Measurements from ENCODE around the gene NDUFAF2.

NDUFAF2 gene

DNA sequence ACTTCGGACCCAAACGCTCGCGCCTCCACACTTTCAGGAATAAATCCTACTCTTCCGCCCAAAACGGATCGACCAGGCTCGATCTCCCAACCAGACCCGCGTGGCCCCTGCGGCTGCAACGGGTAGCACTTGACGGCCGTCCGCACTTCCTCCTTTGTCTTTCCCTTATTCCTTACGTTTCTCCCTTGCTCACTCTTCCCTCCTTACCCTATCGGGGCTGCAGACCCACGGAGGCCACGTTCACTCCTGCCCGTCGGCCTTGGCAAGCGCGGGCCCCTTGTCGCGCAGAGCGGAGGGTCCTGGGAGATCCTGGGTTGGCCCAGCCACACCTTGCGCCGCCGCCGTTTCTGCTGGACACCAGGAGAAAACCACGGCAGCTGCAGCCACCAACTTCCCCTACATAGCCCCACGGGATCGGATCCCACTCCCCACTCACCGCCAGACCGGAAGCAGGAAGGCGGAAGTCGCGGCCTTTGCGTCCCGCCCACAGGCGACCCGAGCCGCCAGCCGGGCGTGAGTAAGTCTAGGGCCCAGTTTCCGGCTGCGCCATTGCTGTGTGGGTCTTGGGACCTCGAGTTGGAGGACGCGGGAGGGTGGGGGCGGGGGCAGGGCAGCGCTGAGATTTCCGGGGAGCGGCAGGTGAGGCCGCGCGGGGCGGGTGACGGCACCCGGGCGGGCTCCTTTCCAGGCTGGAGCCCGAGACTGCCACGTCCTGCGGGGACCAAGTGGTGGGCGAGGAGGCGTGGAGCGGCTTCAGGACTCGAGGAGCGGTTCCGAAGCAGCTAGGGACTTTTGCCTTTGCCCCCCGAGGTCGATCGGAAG is 217.2 kb downstream of the NDUFAF2 start, which contains the start of gene SMIM15 (continued):
- TF ChIP-seq, protein P1, sequence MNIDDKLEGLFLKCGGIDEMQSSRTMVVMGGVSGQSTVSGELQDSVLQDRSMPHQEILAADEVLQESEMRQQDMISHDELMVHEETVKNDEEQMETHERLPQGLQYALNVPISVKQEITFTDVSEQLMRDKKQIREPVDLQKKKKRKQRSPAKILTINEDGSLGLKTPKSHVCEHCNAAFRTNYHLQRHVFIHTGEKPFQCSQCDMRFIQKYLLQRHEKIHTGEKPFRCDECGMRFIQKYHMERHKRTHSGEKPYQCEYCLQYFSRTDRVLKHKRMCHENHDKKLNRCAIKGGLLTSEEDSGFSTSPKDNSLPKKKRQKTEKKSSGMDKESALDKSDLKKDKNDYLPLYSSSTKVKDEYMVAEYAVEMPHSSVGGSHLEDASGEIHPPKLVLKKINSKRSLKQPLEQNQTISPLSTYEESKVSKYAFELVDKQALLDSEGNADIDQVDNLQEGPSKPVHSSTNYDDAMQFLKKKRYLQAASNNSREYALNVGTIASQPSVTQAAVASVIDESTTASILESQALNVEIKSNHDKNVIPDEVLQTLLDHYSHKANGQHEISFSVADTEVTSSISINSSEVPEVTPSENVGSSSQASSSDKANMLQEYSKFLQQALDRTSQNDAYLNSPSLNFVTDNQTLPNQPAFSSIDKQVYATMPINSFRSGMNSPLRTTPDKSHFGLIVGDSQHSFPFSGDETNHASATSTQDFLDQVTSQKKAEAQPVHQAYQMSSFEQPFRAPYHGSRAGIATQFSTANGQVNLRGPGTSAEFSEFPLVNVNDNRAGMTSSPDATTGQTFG (tag by site-specific recombination; IDR thresholded peaks at IDR 0.05; ENCODE audit: borderline replicate concordance) = no peak
- TF ChIP-seq ZFP3 (tag by site-specific recombination; IDR thresholded peaks at IDR 0.05; ENCODE audit: low read depth) (no peak), ZNF202 (tag by site-specific recombination; IDR thresholded peaks at IDR 0.05; ENCODE audit: borderline replicate concordance) (no peak), ZNF302 (tag by site-specific recombination; IDR thresholded peaks at IDR 0.05; ENCODE audit: low read depth) (no peak), ZNF341 (tag by site-specific recombination; IDR thresholded peaks at IDR 0.05; ENCODE audit: low read depth) (0 out of 2 replicates have a peak, but pooled peaks have one; percentile 13), GLI4 (tag by site-specific recombination; IDR thresholded peaks at IDR 0.05) (peak; percentile 40; the same call in 1 of the 2 replicates), GLIS2 (tag by site-specific recombination; IDR thresholded peaks at IDR 0.05) (peak; percentile 70), ZBTB1 (tag by site-specific recombination; IDR thresholded peaks at IDR 0.05) (no peak), ZNF560 (tag by site-specific recombination; IDR thresholded peaks at IDR 0.05; ENCODE audit: borderline replicate concordance) (no peak), ZNF138 (tag by site-specific recombination; IDR thresholded peaks at IDR 0.05; ENCODE audit: borderline replicate concordance) (no peak), ZNF169 (tag by site-specific recombination; IDR thresholded peaks at IDR 0.05) (no peak), ZNF133 (tag by site-specific recombination; IDR thresholded peaks at IDR 0.05) (no peak), RBAK (tag by site-specific recombination; IDR thresholded peaks at IDR 0.05) (no peak), ZBTB7A (tag by site-specific recombination; IDR thresholded peaks at IDR 0.05; ENCODE audit: low read depth) (peak; percentile 72; the same call in 1 of the 2 replicates), KLF1 (tag by site-specific recombination; IDR thresholded peaks at IDR 0.05) (peak; percentile 33), KLF8 (tag by site-specific recombination; IDR thresholded peaks at IDR 0.05) (peak; percentile 75; the same call in 1 of the 2 replicates), ZNF48 (tag by site-specific recombination; IDR thresholded peaks at IDR 0.05) (no peak), ZNF707 (tag by site-specific recombination; IDR thresholded peaks at IDR 0.05) (no peak), ZNF747 (tag by site-specific recombination; IDR thresholded peaks at IDR 0.05) (no peak), ZNF121 (tag by site-specific recombination; IDR thresholded peaks at IDR 0.05) (no peak), ZNF24 (tag by site-specific recombination; IDR thresholded peaks at IDR 0.05) (no peak), ZNF529 (tag by site-specific recombination; IDR thresholded peaks at IDR 0.05; ENCODE audit: insufficient replicate concordance) (no peak), ZNF211 (tag by site-specific recombination; IDR thresholded peaks at IDR 0.05; ENCODE audit: low read depth) (no peak), ZNF274 (IDR thresholded peaks at IDR 0.05; ENCODE audit: low read length) (no peak), ZNF274 (tag by site-specific recombination; IDR thresholded peaks at IDR 0.05; ENCODE audit: borderline replicate concordance) (no peak), ZNF544 (tag by site-specific recombination; IDR thresholded peaks at IDR 0.05) (no peak), KLF10 (tag by site-specific recombination; IDR thresholded peaks at IDR 0.05) (no peak), ZNF555 (tag by site-specific recombination; conservative IDR thresholded peaks at IDR 0.05) (no peak), ZIC2 (tag by site-specific recombination; IDR thresholded peaks at IDR 0.05) (no peak), ZNF311 (tag by site-specific recombination; IDR thresholded peaks at IDR 0.05; ENCODE audit: borderline replicate concordance) (no peak)
- TF ChIP-seq, protein P2, sequence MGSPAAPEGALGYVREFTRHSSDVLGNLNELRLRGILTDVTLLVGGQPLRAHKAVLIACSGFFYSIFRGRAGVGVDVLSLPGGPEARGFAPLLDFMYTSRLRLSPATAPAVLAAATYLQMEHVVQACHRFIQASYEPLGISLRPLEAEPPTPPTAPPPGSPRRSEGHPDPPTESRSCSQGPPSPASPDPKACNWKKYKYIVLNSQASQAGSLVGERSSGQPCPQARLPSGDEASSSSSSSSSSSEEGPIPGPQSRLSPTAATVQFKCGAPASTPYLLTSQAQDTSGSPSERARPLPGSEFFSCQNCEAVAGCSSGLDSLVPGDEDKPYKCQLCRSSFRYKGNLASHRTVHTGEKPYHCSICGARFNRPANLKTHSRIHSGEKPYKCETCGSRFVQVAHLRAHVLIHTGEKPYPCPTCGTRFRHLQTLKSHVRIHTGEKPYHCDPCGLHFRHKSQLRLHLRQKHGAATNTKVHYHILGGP (tag by site-specific recombination; IDR thresholded peaks at IDR 0.05) = no peak
- TF ChIP-seq, protein P3, sequence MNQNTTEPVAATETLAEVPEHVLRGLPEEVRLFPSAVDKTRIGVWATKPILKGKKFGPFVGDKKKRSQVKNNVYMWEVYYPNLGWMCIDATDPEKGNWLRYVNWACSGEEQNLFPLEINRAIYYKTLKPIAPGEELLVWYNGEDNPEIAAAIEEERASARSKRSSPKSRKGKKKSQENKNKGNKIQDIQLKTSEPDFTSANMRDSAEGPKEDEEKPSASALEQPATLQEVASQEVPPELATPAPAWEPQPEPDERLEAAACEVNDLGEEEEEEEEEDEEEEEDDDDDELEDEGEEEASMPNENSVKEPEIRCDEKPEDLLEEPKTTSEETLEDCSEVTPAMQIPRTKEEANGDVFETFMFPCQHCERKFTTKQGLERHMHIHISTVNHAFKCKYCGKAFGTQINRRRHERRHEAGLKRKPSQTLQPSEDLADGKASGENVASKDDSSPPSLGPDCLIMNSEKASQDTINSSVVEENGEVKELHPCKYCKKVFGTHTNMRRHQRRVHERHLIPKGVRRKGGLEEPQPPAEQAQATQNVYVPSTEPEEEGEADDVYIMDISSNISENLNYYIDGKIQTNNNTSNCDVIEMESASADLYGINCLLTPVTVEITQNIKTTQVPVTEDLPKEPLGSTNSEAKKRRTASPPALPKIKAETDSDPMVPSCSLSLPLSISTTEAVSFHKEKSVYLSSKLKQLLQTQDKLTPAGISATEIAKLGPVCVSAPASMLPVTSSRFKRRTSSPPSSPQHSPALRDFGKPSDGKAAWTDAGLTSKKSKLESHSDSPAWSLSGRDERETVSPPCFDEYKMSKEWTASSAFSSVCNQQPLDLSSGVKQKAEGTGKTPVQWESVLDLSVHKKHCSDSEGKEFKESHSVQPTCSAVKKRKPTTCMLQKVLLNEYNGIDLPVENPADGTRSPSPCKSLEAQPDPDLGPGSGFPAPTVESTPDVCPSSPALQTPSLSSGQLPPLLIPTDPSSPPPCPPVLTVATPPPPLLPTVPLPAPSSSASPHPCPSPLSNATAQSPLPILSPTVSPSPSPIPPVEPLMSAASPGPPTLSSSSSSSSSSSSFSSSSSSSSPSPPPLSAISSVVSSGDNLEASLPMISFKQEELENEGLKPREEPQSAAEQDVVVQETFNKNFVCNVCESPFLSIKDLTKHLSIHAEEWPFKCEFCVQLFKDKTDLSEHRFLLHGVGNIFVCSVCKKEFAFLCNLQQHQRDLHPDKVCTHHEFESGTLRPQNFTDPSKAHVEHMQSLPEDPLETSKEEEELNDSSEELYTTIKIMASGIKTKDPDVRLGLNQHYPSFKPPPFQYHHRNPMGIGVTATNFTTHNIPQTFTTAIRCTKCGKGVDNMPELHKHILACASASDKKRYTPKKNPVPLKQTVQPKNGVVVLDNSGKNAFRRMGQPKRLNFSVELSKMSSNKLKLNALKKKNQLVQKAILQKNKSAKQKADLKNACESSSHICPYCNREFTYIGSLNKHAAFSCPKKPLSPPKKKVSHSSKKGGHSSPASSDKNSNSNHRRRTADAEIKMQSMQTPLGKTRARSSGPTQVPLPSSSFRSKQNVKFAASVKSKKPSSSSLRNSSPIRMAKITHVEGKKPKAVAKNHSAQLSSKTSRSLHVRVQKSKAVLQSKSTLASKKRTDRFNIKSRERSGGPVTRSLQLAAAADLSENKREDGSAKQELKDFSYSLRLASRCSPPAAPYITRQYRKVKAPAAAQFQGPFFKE (tag by site-specific recombination; IDR thresholded peaks at IDR 0.05; ENCODE audit: borderline replicate concordance) = no peak

Data from HEK293 (cell line).